GM12864 (cell line): ENCODE data around the gene CACNA1D.
"Not testable (repeated sequence)": the region's sequence is repeated elsewhere in the genome, so short reads cannot be mapped to it uniquely, and the experiment has no call there.

Source experiments
- DNase-seq: peaks from one replicate; pipeline ENCODE4 v3.0.0-alpha.2; 2011; ENCODE audit warnings: low read depth
- H3K4me3 ChIP-seq: 2 replicates; pipeline ENCODE4 v1.5.1; 2011; ENCODE audit warnings: mild to moderate bottlenecking, low read depth, low read length, control low read depth
- CTCF ChIP-seq: IDR thresholded peaks from 2 replicates; pipeline ENCODE4 v1.5.1; 2011; ENCODE audit warnings: low read depth, mild to moderate bottlenecking, moderate library complexity, low read length, control low read depth, inconsistent platforms; ENCODE audit errors: missing control alignments

The CACNA1D gene

GRCh38 chr3:53650928-53651661 is 156.7 kb downstream of the CACNA1D start:
- no peak overlapping the region for H3K4me3 ChIP-seq
- no peak for DNase-seq
- no peak for TF ChIP-seq CTCF

- TF ChIP-seq CTCF: no peak
- DNase-seq: no peak
Measured at GRCh38 chr3:53651927-53652326, 157.5 kb downstream of the CACNA1D start.

GRCh38 chr3:53657651-53658050 is 163.2 kb downstream of the CACNA1D start:
- no peak overlapping the region for H3K4me3 ChIP-seq
- DNase-seq: no peak
- TF ChIP-seq CTCF: no peak

More at GRCh38 chr3:53651927-53652326, 157.5 kb downstream of the CACNA1D start:
- H3K4me3 ChIP-seq: no peak overlapping the region

- no peak for DNase-seq
- no peak overlapping the region for H3K4me3 ChIP-seq
- no peak for TF ChIP-seq CTCF
Measured at GRCh38 chr3:53658613-53659193, 164.3 kb downstream of the CACNA1D start.

- TF ChIP-seq CTCF: no peak
- no peak for DNase-seq
- no peak overlapping the region for H3K4me3 ChIP-seq
Measured at GRCh38 chr3:53659996-53660395, 165.6 kb downstream of the CACNA1D start.

- no peak for TF ChIP-seq CTCF
- no peak for DNase-seq
- no peak overlapping the region for H3K4me3 ChIP-seq
Measured at GRCh38 chr3:53661480-53661879, 167.1 kb downstream of the CACNA1D start.

GRCh38 chr3:53664812-53665211 is 170.4 kb downstream of the CACNA1D start:
- not testable (repeated sequence) for H3K4me3 ChIP-seq, DNase-seq
